Retinal pigment epithelial cell (primary cell): ENCODE measurements around the gene MYH9.
"Not testable (repeated sequence)": the region's sequence is repeated elsewhere in the genome, so short reads cannot be mapped to it uniquely, and the experiment has no call there.

Source experiments
- DNase-seq: peaks from one replicate; pipeline ENCODE4 v3.0.0-alpha.2; 2010; ENCODE audit warnings: low read depth
- H3K4me3 ChIP-seq: 2 replicates; pipeline ENCODE4 v1.5.1; 2011; ENCODE audit warnings: mild to moderate bottlenecking, low read length, control low read depth, moderate library complexity
- TF ChIP-seq, protein P1 (sequence below): conservative IDR thresholded peaks from 2 replicates; pipeline ENCODE4 v1.5.1; 2011; ENCODE audit warnings: low read depth, low read length, control low read depth, inconsistent platforms

Gene MYH9

GRCh38 chr22:36387959-36388726, at the start of gene MYH9:
MYH9 (minus strand) TSS chr22:36387967; CDS start chr22:36349236, 38,731 bp downstream.
- DNase-seq: peak; percentile 98
- peak within 1 kb of the TSS; percentile 96 for H3K4me3 ChIP-seq
- TF ChIP-seq, protein P1, sequence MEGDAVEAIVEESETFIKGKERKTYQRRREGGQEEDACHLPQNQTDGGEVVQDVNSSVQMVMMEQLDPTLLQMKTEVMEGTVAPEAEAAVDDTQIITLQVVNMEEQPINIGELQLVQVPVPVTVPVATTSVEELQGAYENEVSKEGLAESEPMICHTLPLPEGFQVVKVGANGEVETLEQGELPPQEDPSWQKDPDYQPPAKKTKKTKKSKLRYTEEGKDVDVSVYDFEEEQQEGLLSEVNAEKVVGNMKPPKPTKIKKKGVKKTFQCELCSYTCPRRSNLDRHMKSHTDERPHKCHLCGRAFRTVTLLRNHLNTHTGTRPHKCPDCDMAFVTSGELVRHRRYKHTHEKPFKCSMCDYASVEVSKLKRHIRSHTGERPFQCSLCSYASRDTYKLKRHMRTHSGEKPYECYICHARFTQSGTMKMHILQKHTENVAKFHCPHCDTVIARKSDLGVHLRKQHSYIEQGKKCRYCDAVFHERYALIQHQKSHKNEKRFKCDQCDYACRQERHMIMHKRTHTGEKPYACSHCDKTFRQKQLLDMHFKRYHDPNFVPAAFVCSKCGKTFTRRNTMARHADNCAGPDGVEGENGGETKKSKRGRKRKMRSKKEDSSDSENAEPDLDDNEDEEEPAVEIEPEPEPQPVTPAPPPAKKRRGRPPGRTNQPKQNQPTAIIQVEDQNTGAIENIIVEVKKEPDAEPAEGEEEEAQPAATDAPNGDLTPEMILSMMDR: no peak

DNA sequence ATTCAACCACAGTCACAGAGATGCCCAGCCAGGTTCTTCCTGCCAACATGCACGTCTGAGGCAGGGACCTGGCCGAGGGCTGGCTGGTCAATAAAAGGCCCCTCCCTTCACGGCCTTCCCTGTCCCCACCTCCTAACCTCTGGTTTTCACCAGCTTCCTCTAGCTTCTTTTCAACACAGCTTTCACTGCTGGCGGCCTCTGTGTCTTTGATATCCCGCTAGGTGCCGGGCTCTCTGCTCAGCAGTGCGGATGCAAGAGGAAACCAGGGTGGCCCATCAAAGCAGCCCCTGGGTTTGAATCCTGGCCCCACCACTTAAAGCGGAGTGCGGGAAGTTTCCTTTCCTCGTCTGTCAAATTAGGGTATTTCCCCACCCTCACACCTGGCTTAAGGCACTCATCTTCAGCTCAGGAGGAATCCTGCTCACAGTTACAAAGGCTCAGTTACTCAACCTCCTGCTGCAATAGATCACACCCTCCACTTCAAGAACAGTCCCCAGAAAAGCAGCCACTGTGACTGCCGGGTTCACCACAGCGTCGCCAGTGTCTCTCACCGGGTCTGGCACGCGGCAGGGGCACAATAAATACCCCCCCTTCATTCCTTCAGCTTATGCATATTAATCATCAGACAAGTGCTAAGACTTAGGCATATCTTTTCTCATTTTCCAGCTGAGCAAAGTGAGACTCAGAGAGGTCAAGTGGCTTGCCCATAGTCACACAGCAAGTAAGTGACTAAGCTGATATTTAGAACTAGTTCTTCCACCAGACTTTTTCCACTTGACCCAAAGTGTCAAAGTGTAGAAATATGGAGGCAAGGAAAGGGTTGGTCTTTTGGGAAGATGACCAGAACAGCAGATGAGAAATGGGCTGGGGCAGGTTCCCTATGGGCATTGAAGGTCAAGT, 48.0 kb upstream of the MYH9 start:
- DNase-seq: no peak
- no peak overlapping the region for H3K4me3 ChIP-seq
- TF ChIP-seq, protein P1: no peak

DNA sequence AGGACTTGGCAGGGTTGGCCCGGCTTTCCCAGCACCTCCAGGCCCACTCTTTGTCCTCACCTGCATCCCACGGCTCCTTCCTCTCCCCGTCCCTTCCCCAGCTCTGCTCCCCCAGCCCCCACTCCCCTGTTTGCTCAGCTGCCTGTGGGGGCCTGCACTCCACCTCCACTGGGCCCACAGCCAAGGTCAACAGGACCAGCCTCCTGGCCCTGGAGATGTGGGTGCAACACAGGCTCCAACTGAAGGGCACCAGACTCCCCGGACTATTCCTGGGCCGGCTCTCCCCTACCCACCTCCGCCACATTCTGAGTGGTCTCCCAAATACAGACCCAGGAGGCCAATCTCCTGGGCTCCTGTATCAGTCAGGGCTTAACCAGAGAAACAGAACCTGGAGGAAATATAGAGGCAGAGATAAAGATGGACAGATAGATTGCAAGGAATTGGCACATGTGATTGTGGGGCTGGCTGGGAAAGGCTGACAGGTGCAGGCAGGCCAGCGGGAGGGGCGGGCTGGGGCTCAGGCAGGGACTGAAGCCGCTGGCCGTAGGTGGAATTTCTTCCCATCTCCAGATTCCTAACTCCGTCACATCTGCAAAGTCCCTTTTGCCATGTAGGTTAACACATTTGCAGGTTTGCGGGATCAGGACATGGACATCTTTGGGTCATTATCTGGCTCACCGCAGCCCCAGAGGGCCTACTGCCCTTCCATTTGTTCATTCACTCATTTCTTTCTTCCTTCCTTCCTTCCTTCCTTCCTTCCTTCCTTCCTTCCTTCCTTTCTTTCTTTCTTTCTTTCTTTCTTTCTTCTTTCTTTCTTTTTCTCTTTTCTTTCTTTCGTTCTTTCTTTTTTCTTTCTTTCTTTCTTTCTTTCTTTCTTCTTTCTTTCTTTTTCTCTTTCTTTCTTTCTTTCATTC, 45.8 kb upstream of the MYH9 start:
- DNase-seq: no peak
- TF ChIP-seq, protein P1: no peak
- H3K4me3 ChIP-seq: no peak overlapping the region

- TF ChIP-seq, protein P1: no peak
- no peak overlapping the region for H3K4me3 ChIP-seq
- DNase-seq: no peak
These were observed 45.0 kb upstream of the MYH9 start for GRCh38 chr22:36432592-36433317.

DNA sequence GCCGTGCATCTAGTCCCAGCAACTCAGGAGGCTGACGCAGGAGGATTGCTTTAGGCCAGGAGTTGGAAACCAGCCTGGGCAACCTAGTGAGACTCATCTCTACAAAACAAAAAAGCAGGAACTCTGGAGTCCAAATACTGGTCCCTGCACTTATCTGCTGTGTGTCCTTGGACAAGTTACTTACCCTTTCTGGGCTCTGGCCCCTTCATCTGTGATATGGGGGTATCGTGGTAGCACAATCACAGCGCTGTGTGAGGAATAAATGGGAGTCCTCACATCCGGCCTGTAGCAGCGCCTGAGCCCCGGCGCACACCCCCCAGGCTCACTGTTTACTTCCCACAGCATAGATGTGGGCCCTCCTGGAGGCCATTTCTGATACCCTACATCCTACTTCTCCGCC, 44.2 kb upstream of the MYH9 start:
- no peak overlapping the region for H3K4me3 ChIP-seq
- TF ChIP-seq, protein P1: no peak
- DNase-seq: no peak

- no peak for DNase-seq
- no peak overlapping the region for H3K4me3 ChIP-seq
- TF ChIP-seq, protein P1: no peak
These were observed 43.1 kb upstream of the MYH9 start for GRCh38 chr22:36430863-36431262.

GRCh38 chr22:36427952-36428351, 40.2 kb upstream of the MYH9 start:
- DNase-seq, H3K4me3 ChIP-seq: not testable (repeated sequence)
